ENCODE measurements around the gene GRM4.

Gene GRM4

DNA sequence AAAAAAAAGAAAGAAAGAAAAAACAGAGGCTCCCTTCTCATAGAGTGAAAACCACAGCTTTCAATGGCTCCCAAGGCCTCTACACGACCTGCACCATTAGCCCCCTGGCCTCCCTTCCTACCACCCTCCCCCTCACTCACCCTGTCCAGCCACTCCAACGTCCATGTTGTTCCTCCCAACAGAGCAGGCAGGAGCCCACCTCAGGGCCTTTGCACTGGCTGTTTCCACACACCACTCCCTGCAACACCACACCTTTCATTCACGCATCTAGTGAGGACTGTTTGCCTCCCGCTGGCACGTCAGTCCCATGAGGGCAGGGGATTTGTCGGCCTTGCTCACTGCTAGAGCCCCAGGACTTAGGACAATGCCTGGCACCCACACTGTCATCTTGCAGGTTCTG is 39.5 kb downstream of the GRM4 start:
- Histone ChIP-seq H3K9ac (ENCODE audit: low read length) (no peak overlapping the region), H3K4me1 (ENCODE audit: control insufficient read depth, insufficient read depth, low read length) (no peaks in the 10 kb centered on the region), H3K4me3 (ENCODE audit: low read length) (no peak overlapping the region), H3K27me3 (ENCODE audit: control insufficient read depth, insufficient read depth, low read length) (peaks cover 3% of the 10 kb centered on the region), H3K36me3 (ENCODE audit: control insufficient read depth, insufficient read depth, low read length) (no peaks in the 10 kb centered on the region), H3K27ac (ENCODE audit: low read depth, low read length) (no peak overlapping the region)

- Histone ChIP-seq H3K4me1 (ENCODE audit: control insufficient read depth, insufficient read depth, low read length) (no peaks in the 10 kb centered on the region), H3K36me3 (ENCODE audit: control insufficient read depth, insufficient read depth, low read length) (no peaks in the 10 kb centered on the region), H3K9ac (ENCODE audit: low read length) (no peak overlapping the region), H3K27me3 (ENCODE audit: control insufficient read depth, insufficient read depth, low read length) (peaks cover 3% of the 10 kb centered on the region), H3K4me3 (ENCODE audit: low read length) (no peak overlapping the region), H3K27ac (ENCODE audit: low read depth, low read length) (no peak overlapping the region)
These were observed 41.3 kb downstream of the GRM4 start for GRCh38 chr6:34104628-34105027.

- H3K4me3 ChIP-seq (ENCODE audit: low read length) = no peak overlapping the region
- H3K27ac ChIP-seq (ENCODE audit: low read depth, low read length) = no peak overlapping the region
- no peaks in the 10 kb centered on the region for H3K36me3 ChIP-seq (ENCODE audit: control insufficient read depth, insufficient read depth, low read length)
- no peaks in the 10 kb centered on the region for H3K4me1 ChIP-seq (ENCODE audit: control insufficient read depth, insufficient read depth, low read length)
- no peaks in the 10 kb centered on the region for H3K27me3 ChIP-seq (ENCODE audit: control insufficient read depth, insufficient read depth, low read length)
- no peak overlapping the region for H3K9ac ChIP-seq (ENCODE audit: low read length)
These were observed 41.7 kb downstream of the GRM4 start for GRCh38 chr6:34104186-34104585.

DNA sequence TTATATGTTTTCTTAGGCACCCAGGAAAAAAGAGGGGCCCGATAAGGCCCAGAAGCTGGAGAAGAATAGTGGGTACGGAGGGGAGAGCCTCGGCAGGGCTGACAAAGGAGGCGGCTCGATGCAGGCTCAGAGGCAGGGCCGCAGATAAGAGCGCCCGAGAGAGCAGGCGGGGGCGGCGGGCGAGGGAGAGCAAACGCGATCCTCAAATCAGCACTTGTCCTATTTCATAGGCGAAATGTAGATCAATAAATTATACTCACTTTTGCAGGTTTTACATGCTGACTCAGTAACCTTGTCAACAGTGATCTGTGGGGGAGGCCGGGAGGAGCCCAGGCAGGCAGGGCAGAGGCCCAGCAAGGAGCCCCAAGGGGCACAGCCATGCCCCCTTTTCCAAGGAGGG is 42.6 kb downstream of the GRM4 start:
- Histone ChIP-seq H3K4me1 (ENCODE audit: control insufficient read depth, insufficient read depth, low read length) (no peaks in the 10 kb centered on the region), H3K27me3 (ENCODE audit: control insufficient read depth, insufficient read depth, low read length) (no peaks in the 10 kb centered on the region), H3K27ac (ENCODE audit: low read depth, low read length) (no peak overlapping the region), H3K36me3 (ENCODE audit: control insufficient read depth, insufficient read depth, low read length) (no peaks in the 10 kb centered on the region), H3K9ac (ENCODE audit: low read length) (no peak overlapping the region), H3K4me3 (ENCODE audit: low read length) (no peak overlapping the region)

GRCh38 chr6:34102696-34103095 is 43.2 kb downstream of the GRM4 start:
- no peak overlapping the region for H3K4me3 ChIP-seq (ENCODE audit: low read length)
- no peak overlapping the region for H3K9ac ChIP-seq (ENCODE audit: low read length)
- H3K27ac ChIP-seq (ENCODE audit: low read depth, low read length) = no peak overlapping the region
- H3K4me1 ChIP-seq (ENCODE audit: control insufficient read depth, insufficient read depth, low read length) = no peaks in the 10 kb centered on the region
- H3K27me3 ChIP-seq (ENCODE audit: control insufficient read depth, insufficient read depth, low read length) = no peaks in the 10 kb centered on the region
- H3K36me3 ChIP-seq (ENCODE audit: control insufficient read depth, insufficient read depth, low read length) = no peaks in the 10 kb centered on the region

DNA sequence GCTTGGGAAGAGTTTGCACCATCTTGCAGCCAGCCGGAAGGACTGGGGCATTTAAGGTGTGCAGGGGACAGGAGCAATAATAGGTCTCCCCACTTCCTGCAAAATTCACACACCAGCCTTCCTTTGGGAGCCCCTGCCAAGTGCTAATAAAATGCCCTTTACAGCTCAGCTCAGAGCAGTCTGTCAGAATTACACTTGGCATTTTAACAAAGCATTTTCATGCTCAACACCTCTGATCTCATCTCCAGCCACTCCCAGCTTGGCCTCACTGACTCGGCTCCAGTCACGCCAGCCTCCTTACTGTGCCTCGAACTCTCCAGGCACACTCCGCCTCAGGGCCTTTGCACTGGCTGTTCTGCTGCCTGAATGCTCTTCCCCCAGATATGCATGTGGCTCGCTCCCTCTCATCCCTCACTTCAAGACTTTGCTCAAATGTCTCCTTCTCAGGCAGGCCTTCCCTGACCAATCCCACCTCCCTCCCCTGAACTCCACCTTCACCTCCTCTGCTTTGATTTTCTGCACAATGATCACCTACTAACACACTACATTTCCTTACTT is 43.7 kb downstream of the GRM4 start:
- H3K4me3 ChIP-seq (ENCODE audit: low read length) = no peak overlapping the region
- no peak overlapping the region for H3K9ac ChIP-seq (ENCODE audit: low read length)
- H3K27ac ChIP-seq (ENCODE audit: low read depth, low read length) = no peak overlapping the region
- no peaks in the 10 kb centered on the region for H3K27me3 ChIP-seq (ENCODE audit: control insufficient read depth, insufficient read depth, low read length)
- no peaks in the 10 kb centered on the region for H3K4me1 ChIP-seq (ENCODE audit: control insufficient read depth, insufficient read depth, low read length)
- H3K36me3 ChIP-seq (ENCODE audit: control insufficient read depth, insufficient read depth, low read length) = no peaks in the 10 kb centered on the region

DNA sequence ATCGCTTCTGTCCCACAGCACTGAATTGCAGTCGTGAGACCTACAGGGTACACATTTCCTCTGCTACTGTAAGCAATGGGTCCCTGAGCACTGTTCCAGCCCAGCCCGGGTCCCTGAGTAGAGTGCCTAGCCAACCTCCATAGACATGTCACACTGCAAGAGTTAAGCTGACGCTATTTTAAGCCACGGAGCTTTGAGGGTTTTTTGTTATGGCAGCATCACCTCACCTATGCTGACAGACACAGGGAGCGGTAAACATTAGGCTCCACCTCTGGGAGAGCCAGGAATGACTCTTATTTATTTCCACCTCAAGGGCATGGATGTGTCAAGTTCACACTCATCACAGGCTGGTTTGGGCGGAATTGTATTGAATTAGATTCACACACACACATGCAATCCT is 45.1 kb downstream of the GRM4 start:
- Histone ChIP-seq H3K27ac (ENCODE audit: low read depth, low read length) (no peak overlapping the region), H3K36me3 (ENCODE audit: control insufficient read depth, insufficient read depth, low read length) (no peaks in the 10 kb centered on the region), H3K4me1 (ENCODE audit: control insufficient read depth, insufficient read depth, low read length) (no peaks in the 10 kb centered on the region), H3K27me3 (ENCODE audit: control insufficient read depth, insufficient read depth, low read length) (no peaks in the 10 kb centered on the region), H3K4me3 (ENCODE audit: low read length) (no peak overlapping the region), H3K9ac (ENCODE audit: low read length) (no peak overlapping the region)

DNA sequence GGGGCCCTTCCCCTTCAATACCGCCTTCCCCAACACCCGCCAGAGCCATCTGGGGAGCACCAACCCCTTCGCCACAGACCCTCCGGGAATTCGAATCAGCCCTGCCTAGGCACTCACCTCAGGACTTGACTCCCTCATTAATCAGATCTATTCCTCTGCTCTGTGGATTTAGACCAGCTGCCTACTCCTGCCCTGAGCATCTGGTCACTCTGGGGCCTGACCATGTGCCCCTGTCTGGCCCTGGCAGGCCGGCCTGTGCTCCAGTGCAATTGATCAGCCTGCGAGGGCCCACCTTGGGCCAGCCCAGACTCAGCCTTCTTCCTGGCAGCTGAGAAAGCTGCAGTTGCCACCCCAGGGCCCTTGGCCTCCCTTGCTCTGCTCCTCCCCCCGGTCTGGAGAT is 46.0 kb downstream of the GRM4 start:
- H3K27me3 ChIP-seq (ENCODE audit: control insufficient read depth, insufficient read depth, low read length) = no peaks in the 10 kb centered on the region
- H3K4me1 ChIP-seq (ENCODE audit: control insufficient read depth, insufficient read depth, low read length) = no peaks in the 10 kb centered on the region
- H3K9ac ChIP-seq (ENCODE audit: low read length) = no peak overlapping the region
- H3K4me3 ChIP-seq (ENCODE audit: low read length) = no peak overlapping the region
- H3K36me3 ChIP-seq (ENCODE audit: control insufficient read depth, insufficient read depth, low read length) = no peaks in the 10 kb centered on the region
- H3K27ac ChIP-seq (ENCODE audit: low read depth, low read length) = no peak overlapping the region

- Histone ChIP-seq H3K4me1 (ENCODE audit: control insufficient read depth, insufficient read depth, low read length) (no peaks in the 10 kb centered on the region), H3K27me3 (ENCODE audit: control insufficient read depth, insufficient read depth, low read length) (no peaks in the 10 kb centered on the region), H3K9ac (ENCODE audit: low read length) (no peak overlapping the region), H3K4me3 (ENCODE audit: low read length) (no peak overlapping the region), H3K27ac (ENCODE audit: low read depth, low read length) (no peak overlapping the region), H3K36me3 (ENCODE audit: control insufficient read depth, insufficient read depth, low read length) (no peaks in the 10 kb centered on the region)
These were observed 47.6 kb downstream of the GRM4 start for GRCh38 chr6:34098045-34098936.

GRCh38 chr6:34096814-34097213 is 49.1 kb downstream of the GRM4 start:
- no peak overlapping the region for H3K27ac ChIP-seq (ENCODE audit: low read depth, low read length)
- no peaks in the 10 kb centered on the region for H3K27me3 ChIP-seq (ENCODE audit: control insufficient read depth, insufficient read depth, low read length)
- no peaks in the 10 kb centered on the region for H3K4me1 ChIP-seq (ENCODE audit: control insufficient read depth, insufficient read depth, low read length)
- no peak overlapping the region for H3K9ac ChIP-seq (ENCODE audit: low read length)
- no peak overlapping the region for H3K4me3 ChIP-seq (ENCODE audit: low read length)
- H3K36me3 ChIP-seq (ENCODE audit: control insufficient read depth, insufficient read depth, low read length) = no peaks in the 10 kb centered on the region

- Histone ChIP-seq H3K9ac (ENCODE audit: low read length) (no peak overlapping the region), H3K36me3 (ENCODE audit: control insufficient read depth, insufficient read depth, low read length) (no peaks in the 10 kb centered on the region), H3K27me3 (ENCODE audit: control insufficient read depth, insufficient read depth, low read length) (no peaks in the 10 kb centered on the region), H3K4me3 (ENCODE audit: low read length) (no peak overlapping the region), H3K4me1 (ENCODE audit: control insufficient read depth, insufficient read depth, low read length) (no peaks in the 10 kb centered on the region), H3K27ac (ENCODE audit: low read depth, low read length) (no peak overlapping the region)
These were observed 49.7 kb downstream of the GRM4 start for GRCh38 chr6:34096193-34096592.

GRCh38 chr6:34095741-34096140 is 50.1 kb downstream of the GRM4 start:
- Histone ChIP-seq H3K36me3 (ENCODE audit: control insufficient read depth, insufficient read depth, low read length) (no peaks in the 10 kb centered on the region), H3K27ac (ENCODE audit: low read depth, low read length) (no peak overlapping the region), H3K4me3 (ENCODE audit: low read length) (no peak overlapping the region), H3K9ac (ENCODE audit: low read length) (no peak overlapping the region), H3K27me3 (ENCODE audit: control insufficient read depth, insufficient read depth, low read length) (no peaks in the 10 kb centered on the region), H3K4me1 (ENCODE audit: control insufficient read depth, insufficient read depth, low read length) (no peaks in the 10 kb centered on the region)

GRCh38 chr6:34095136-34095505 is 50.8 kb downstream of the GRM4 start:
- Histone ChIP-seq H3K4me3 (ENCODE audit: low read length) (no peak overlapping the region), H3K27ac (ENCODE audit: low read depth, low read length) (no peak overlapping the region), H3K27me3 (ENCODE audit: control insufficient read depth, insufficient read depth, low read length) (no peaks in the 10 kb centered on the region), H3K4me1 (ENCODE audit: control insufficient read depth, insufficient read depth, low read length) (no peaks in the 10 kb centered on the region), H3K36me3 (ENCODE audit: control insufficient read depth, insufficient read depth, low read length) (no peaks in the 10 kb centered on the region), H3K9ac (ENCODE audit: low read length) (no peak overlapping the region)
